Activated CD8-positive, alpha-beta memory T cell treated with anti-CD3 and anti-CD28 coated beads for 1 hour (primary cell): ENCODE measurements around the gene CPPED1.
"Not testable (repeated sequence)": the region's sequence is repeated elsewhere in the genome, so short reads cannot be mapped to it uniquely, and the experiment has no call there.

Source experiments
- DNase-seq, 2 donors: peaks; one replicate each; pipeline ENCODE4 v3.0.0-alpha.2; 2020; ENCODE audit warnings: low read depth in 1 of 2; ENCODE audit errors: extremely low read depth in 1 of 2

Gene CPPED1

DNA sequence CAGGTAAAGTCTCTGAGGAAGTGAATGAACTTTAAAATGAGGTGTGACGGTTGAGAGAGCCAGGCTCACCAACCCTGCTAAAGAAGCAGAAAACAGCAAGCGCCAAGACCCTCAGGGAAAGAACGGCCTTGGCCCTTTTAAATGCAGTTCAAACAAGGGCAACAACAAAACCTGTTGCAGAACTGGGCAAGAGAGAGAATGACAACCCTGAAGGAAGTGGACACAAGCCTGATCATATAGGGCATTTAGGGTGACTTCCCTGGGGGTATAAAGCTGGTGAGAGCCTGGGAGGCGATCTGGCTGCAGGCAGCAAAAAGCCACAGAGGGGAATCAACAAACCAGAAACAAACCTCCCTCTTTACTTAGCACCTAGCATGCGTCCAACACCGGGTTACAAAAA is 1.0 kb downstream of the CPPED1 start:
- no peak for DNase-seq

DNA sequence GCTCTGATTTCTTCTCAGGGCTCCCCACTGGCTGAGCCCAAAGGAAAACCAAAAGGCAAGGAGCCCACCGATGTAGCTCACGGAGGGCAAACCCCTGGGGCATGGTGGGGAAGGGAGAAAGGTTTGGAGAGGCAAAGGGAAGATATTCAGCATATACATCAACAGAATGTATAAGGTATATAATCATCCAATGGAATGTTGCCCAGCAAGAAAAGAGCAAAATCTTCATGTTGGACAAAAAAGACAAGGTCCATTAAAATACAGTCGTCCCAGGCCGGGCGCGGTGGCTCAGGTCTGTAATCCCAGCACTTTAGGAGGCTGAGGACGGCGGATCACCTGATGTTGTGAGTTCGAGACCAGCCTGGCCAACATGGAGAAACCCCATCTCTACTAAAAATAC is 1.6 kb downstream of the CPPED1 start:
- DNase-seq: no peak

DNA sequence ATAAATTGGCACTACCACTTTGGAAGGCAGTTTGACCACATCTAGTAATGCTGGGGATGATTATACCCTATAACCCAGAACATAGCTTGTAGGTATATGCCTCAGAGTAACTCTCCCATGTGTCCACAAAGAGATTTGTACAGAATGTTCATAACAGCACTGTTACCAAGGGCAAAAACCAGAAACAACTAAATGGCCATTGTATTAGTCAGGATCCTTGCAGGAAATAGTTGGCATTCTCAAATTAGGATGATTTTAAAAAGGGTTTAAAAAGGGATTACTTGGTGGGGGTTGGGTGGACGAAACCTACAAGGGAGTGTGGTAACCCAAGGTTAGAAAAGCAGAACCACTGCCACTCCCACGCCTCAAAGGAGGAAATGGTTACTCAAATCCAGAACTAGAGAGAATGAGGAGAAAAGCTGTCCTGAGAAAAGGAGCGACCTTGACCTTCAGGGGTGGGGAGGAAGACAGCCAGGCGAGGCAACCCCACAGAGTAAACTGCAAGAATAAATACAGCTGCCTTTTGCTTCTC is 2.1 kb downstream of the CPPED1 start:
- no peak for DNase-seq

DNA sequence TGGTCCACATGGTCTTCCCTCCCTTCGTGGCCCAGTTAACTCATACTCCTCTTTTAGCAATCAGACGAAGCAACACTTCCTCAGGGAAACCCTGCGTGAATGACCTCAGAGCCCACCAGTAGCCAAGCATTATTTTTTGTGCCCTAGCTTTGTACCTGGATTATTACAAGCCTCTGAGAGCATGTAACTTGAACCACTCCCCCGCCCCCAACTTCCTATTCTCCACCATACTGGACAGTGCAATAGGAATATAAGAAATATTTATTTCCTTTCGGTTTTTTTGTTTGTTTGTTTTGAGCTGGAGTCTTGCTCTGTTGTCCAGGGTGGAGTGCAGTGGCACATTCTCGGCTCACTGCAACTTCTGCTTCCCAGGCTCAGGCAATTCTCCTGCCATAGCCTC is 2.9 kb downstream of the CPPED1 start:
- no peak for DNase-seq

DNA sequence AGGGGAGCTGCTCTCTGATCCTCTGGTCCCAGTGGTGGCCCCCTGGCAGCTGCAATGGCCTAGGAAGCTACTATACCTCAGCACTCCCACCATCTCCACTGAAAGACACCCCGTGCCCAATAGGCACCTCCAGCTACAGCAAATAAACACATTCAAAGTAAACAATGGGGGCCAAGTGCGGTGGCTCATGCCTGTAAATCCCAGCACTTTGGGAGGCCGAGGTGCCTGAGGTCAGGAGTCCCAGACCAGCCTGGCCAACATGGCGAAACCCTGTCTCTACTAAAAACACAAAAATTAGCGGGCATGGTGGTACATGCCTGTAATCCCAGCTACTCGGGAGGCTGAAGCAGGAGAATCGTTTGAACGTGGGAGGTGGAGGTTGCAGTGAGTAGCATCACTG is 3.7 kb downstream of the CPPED1 start:
- not testable (repeated sequence) for DNase-seq

DNA sequence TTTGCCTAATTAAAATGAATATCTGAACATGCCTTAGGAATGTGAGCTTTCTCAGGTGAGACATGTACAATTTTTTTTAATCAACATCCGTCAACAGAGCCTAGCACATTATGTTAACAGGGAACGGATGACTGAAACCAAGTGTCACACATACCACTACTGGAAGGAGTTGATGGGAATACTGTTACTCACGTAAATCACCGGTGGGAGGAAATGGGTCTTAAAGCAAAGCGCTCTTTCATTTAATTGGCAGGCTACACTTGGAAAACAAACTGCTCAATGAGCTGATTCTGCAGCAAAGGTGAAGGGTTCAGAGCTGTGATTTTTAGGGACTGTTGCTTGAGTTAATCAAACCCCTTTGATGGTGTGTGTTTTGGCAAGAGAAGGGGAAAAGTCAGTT is 4.8 kb downstream of the CPPED1 start:
- DNase-seq: no peak

DNA sequence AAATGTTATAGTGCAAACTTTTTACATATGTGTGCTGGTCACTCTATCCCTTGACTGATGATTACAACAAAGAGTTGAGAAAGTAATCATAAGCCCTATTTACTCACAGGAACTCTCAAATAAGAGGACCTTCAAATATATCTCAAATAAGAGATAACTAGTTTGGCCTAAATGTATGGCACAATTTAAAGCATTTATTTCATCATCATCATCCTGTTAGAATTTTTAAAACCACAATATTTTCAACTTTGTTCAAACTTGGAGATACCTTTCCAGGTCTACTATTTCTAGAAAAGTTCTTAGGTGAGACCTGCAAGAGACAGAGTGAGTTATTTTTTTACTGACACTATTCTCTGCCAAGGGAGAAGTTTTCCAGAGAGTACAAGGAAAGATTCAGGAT is 5.5 kb downstream of the CPPED1 start:
- no peak for DNase-seq

DNA sequence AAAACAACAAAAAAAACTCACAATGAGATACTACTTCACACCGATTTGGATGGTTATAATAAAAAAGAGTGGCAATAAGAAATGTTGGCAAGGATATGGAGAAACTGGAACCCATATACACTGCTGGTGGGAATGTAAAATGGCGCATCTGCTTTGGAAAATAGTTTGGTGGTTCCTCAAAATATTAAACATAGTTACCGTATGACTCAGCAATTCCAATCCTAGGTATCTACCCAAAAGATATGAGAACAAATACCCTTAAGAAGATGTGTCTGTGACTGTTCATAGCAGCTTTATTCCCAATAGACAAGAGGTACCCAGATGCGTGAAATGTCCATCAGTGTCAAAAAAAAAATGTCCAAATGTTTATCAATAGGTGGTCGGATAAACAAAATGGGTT is 7.2 kb downstream of the CPPED1 start:
- no peak for DNase-seq

DNA sequence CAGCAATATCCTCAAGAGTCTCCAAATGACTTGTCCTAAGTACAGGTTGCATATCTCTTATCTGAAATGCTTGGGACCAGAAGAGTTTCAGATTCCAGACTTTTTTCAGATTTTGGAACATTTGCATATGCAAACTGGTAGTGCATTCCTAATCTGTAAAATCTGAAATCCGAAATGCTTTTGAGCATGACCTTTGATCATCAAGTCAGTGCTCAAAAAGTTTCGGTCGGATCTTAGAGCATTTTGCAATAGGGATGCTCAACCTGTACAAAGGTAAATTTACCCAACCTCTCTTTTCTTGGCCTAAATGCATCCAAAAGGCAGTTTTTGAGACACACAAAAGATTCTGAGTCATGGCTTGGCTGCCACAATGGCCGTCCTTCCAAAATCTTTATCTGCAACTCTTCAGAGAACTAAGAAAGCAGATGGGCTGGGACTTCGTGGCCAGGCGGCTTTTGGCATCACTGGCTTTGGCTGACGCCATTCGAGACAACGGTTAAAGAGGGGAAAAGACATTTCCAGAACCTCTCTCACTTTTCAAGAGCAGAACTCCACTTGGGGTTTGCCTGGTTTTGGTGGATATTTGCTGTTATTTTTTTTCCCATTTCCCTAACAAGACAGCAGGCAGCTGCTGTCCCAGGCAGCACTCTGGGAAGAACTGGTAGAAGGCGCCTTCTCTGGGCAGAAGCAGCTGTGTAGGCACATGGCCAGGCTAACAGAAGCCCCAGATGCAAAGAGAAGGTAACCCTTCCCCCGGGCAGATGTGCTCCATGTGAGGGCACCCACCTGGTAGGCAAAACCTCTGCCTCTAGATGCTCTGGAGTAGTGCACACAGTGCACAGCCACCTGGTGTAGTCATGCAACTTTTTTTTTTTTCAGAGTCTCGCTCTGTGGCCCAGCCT is 8.9 kb downstream of the CPPED1 start:
- no peak for DNase-seq

DNA sequence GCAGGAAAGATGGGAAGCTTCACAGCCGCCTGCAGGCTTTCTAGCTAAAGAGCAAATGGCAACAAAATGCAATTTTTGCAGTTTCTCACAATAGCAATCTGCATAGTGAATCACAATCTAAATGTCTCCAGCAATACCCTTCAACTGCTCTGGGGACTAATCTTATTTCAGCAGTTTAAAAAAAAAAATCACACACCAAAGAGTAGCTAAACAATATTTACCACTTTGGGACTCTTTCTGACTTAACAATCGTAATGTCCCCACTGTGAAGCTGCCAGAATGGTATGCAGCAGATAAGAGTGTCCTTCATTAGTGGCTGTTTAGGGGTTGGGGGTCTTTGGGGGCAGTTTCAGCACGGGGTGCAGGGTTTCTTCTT is 9.8 kb downstream of the CPPED1 start:
- no peak for DNase-seq

DNA sequence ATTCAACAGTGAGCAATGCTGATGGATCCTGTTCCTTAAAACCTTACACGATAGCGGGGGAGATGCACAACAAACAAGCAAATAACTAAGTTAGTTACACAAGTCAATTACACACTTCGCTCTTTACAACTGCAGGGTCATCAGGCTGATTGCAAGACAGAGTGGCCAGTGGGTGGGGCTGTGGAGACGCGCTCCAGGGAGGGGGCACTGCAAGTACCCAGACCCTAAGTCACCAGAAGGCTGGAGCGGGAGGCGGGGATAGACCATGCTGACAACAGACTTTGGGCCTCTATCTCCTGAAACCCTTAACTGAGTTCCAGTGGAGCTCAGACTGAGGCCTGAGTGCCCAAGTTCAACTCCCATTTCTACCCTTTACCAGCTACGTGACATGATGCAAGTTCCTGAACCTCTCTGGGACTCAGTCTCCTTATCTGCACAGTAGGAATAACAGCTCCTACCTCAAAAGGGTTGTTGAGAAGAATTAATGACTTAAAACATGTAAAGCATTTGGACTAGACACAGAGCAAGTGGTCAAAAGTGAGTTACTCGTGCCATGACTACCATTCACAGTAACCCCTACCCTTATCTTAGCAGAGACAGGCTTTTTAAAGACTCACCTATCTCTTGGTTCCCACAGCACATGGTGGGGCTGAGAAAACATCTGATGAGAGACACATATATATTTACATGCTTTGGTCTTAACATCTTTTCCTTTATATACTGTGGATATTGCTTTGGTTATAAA is 10.4 kb downstream of the CPPED1 start:
- DNase-seq: no peak

DNA sequence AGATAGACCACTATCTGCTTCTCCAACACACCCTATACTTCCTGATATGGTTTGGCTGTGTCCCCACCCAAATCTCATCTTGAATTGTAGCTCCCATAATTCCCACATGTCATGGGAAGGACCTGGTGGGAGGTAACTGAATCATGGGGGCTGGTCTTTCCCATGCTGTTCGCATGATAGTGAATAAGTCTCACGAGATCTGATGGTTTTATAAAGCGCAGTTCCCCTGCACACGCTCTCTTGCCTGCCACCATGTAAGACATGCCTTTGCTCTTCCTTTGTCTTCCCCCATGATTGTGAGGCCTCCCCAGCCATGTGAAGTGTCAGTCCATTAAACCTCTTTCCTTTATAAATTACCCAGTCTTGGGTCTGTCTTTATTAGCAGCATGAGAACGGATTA is 11.2 kb downstream of the CPPED1 start:
- DNase-seq: not testable (repeated sequence)

DNA sequence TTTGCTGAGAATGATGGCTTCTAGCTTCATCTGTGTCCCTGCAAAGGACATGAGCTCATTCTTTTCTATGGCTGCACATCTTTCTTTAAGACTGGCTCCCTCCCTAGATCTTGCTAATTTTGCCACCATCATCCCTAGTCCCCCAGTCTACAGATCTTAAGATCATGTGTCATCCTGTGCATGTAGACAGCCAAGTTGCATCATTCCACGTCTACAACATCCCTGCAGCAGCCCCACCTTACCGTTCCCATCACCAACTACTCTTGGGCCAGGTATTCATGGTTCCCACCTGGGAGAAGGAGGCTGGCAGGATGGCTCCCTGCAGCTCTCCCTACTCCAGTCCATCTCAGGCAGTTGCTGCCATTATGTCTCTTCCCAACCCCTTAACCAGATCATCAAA is 12.3 kb downstream of the CPPED1 start:
- DNase-seq: no peak

DNA sequence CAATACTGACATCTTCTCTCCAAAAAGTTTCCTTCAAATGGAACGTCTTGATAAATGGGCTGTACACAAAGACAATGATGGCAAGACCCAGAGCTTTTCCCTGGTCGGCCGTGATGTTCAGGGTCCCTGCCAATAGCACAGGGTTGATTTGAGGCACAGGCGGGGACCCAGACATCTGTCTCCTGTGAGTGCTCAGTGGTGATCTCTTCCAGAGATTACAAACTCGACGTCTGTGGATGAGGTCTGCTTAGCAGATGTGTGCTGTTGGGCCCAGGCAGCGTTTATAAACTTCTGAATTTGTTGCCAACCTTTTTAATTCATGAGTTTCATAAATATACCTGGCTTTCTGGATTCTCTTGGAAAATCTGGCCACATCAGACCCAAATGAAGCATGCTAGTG is 14.9 kb downstream of the CPPED1 start:
- no peak for DNase-seq

DNA sequence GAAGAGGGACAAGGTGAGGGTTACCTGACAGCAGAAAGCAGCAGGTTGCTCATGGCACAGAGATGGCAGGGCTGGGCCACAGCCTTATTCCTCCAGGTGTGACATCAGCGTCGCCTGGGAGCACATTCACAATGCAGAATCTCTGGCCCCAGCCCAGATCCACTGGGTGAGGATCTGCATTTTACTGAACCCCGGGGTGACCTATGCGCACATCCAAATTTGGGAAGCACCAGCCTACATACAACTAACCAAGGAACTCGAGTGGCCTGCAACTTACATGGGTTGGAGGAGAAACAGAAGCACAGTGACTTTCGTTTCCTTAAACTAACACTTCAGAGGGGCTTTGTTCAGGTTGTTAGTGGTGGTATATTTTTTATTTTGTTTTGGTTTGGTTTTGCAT is 17.6 kb downstream of the CPPED1 start:
- DNase-seq: no peak

DNA sequence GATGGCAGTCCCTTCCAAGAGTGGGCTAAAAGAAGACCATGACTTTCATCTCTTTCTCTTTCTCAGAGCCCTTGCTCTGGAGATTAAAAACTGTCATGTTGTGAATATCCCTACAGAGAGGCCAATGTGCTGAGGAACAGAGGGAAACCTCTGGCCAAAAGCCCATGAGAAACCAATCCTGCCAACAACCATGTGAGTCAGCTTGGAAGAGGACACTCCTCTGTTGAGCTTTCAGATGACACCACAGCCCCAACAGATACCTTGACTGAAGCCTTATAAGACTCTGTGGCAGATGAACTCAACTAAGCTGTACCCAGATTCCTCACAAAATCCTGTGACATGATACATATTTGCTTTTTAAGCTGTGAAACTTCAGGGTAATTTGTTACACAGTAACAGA is 19.6 kb downstream of the CPPED1 start:
- no peak for DNase-seq

DNA sequence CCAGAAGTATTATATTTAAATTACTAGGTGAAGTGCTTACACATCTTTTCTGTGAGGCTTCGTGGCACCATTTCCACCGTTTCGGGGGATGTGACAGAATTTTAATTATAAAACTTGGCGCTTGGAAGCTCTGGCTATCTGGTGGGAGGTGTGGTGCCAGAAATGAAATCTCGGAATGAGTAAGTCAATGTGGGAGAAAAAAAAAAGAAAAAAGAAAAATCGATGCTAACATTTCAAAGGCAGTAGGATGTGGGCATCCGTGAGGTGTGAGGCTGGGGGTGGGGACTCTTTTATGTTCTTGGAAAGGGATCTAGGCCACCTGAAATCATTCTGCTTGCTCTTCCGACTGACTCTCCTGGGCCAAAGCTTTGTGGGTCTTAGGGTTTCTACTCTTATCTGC is 21.9 kb downstream of the CPPED1 start:
- DNase-seq: no peak

DNA sequence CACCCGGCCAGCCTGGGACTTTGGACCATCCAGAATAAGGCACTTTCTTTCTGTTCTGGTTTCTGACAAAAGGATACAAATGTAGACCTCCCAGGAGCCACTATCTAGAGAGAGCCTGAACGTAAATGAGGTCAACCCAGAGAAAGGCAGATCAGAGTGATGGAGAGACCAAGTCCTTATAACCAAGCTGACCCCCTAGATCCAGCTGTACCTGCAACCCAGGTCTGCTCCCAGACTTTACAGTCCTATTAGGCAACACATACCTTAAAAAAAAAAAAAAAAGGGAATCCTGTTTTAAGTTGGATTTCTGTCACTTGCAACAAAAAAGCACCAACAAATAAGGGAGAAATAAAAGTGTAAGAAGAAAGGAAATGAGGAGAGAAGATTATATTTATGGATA is 23.2 kb downstream of the CPPED1 start:
- no peak for DNase-seq

DNA sequence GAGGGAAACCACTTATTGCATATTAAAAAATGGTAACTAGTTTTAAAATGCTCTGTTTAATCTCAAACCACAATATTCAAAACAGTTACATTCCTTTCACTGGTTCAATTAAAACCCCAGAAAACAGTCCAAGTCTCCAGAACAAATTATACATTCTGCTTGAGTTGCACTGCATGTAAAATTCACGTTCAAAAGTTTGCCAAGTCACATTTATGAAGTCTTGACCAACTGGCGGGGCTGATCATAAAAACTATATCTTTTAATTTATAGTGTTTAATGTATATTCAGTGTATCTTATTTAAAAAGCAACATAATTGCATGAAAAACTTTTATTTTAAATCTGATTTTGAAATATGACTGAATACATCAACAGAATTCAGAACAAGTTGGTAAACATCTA is 25.0 kb downstream of the CPPED1 start:
- DNase-seq: no peak

DNA sequence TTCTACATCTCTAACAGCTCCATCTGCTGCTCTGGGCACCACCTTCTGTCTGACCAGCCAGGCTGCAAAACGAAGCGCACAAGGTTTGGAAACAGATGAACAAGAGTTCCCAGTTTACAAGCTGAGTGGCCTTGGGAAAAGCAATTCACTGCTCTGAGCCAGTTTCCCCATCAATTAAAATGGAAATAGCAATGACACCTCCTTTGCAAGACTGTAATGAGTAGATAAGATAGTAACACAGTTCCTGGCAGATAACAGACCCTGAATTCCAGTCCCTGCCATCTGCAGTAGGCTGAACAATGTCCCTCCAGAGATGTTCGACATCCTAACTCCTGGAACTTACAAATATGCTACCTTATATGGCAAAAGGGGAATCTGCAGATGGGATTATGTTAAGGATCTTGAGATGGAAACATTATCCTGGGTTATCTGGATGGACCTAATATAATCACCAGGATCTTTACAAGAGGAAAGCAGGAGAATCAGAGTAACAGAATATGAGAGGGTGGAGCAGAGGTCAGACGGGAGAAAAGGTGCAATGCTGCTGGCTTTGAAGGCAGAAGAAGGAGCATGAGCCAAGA is 27.9 kb downstream of the CPPED1 start:
- DNase-seq: no peak

DNA sequence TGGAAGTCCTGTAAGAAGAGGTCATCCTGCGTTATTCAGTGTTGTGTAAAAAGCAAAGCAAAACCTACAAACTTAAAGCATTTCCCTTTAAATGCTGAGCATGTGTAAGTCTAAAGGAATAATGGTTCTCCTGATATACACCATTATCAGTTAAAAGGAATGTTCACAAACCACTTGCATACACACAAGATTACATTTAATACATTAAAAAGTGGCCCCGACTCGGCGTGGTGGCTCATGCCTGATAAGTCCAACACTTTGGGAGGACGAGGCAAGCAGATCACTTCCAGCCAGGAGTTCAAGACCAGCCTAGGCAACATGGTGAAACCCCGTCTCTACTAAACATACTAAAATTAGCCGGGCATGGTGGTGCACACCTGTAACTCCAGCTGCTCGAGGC is 30.5 kb downstream of the CPPED1 start:
- DNase-seq: no peak

DNA sequence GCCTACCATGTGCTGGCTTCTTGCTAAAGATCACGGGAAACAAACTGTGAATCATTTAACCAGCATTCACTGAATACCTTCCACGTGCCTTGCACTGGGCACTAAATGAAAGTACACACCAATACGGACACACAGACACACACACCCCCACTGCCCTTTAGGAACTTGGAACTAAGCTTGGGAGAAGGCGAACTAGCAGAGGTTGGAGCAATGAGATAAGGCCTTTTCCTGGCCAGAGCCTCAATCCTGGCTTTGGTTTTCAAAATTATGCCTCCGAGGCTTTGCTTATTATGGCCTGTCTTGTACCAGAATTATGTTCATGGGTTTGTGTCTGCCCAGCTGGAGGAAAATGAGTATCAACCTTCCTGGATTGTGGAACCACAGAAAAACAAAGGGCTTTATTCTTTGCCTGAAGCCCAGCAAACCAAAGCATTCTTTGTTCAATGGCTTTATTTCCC is 32.3 kb downstream of the CPPED1 start:
- DNase-seq: no peak
